H9 (cell line): ENCODE data around the gene ZNF560. TPM values are rescaled to one million over a fixed set of nuclear protein-coding genes. Genes with fewer than 3 reads are reported as not detected.

Experiments
- DNase-seq: peaks from one replicate; pipeline ENCODE4 v3.0.0-alpha.2; 2017
- H2AFZ ChIP-seq: one replicate; pipeline ENCODE4 v1.6.1; 2013; ENCODE audit warnings: mild to moderate bottlenecking, low read length, control low read depth, moderate library complexity
- H2AK5ac ChIP-seq: 2 replicates; pipeline ENCODE4 v1.6.1; 2013; ENCODE audit warnings: low read length, control low read depth, mixed read lengths; ENCODE audit not compliant: insufficient read length
- H2BK120ac ChIP-seq: one replicate; pipeline ENCODE4 v1.6.1; 2013; ENCODE audit warnings: low read depth, mild to moderate bottlenecking, low read length, control low read depth, inconsistent platforms; ENCODE audit not compliant: poor library complexity, severe bottlenecking
- H2BK12ac ChIP-seq: 2 replicates; pipeline ENCODE4 v1.6.1; 2013; ENCODE audit warnings: low read length, control low read depth, mixed read lengths, low read depth; ENCODE audit not compliant: insufficient read length
- H2BK15ac ChIP-seq: 2 replicates; pipeline ENCODE4 v1.6.1; 2013; ENCODE audit warnings: low read depth, low read length, control low read depth
- H2BK20ac ChIP-seq: one replicate; pipeline ENCODE4 v1.6.1; 2013; ENCODE audit warnings: low read depth, mild to moderate bottlenecking, low read length, control low read depth, inconsistent platforms; ENCODE audit not compliant: poor library complexity, severe bottlenecking
- H2BK5ac ChIP-seq: 2 replicates; pipeline ENCODE4 v1.6.1; 2013; ENCODE audit warnings: low read length, control low read depth, mixed read lengths; ENCODE audit not compliant: insufficient read length
- H3K14ac ChIP-seq: 2 replicates; pipeline ENCODE4 v1.6.1; 2013; ENCODE audit warnings: low read length, control low read depth; ENCODE audit not compliant: insufficient read depth
- H3K18ac ChIP-seq: 2 replicates; pipeline ENCODE4 v1.6.1; 2013; ENCODE audit warnings: low read depth, mild to moderate bottlenecking, mixed read lengths, low read length, control low read depth; ENCODE audit not compliant: insufficient read length
- H3K23ac ChIP-seq: 2 replicates; pipeline ENCODE4 v1.6.1; 2013; ENCODE audit warnings: low read length, control low read depth, mixed read lengths, low read depth; ENCODE audit not compliant: insufficient read length
- H3K23me2 ChIP-seq: 2 replicates; pipeline ENCODE4 v1.6.1; 2013; ENCODE audit warnings: low read depth, mild to moderate bottlenecking, mixed read lengths, low read length, control low read depth; ENCODE audit not compliant: insufficient read length, poor library complexity, severe bottlenecking
- H3K27ac ChIP-seq: 2 replicates; pipeline ENCODE4 v1.5.1; 2013; ENCODE audit warnings: low read length, control low read depth, mixed read lengths, low read depth; ENCODE audit not compliant: insufficient read length
- H3K27me3 ChIP-seq: 2 replicates; pipeline ENCODE4 v1.6.1; 2013; ENCODE audit warnings: low read length, control low read depth, inconsistent platforms; ENCODE audit not compliant: insufficient read depth
- H3K4ac ChIP-seq: 2 replicates; pipeline ENCODE4 v1.6.1; 2013; ENCODE audit warnings: low read depth, mild to moderate bottlenecking, control low read depth, inconsistent platforms, low read length, moderate library complexity
- H3K4me1 ChIP-seq: 2 replicates; pipeline ENCODE4 v1.6.1; 2013; ENCODE audit warnings: low read length, control low read depth, inconsistent platforms; ENCODE audit not compliant: insufficient read depth
- H3K4me2 ChIP-seq: 2 replicates; pipeline ENCODE4 v1.6.1; 2013; ENCODE audit warnings: low read length, control low read depth, mixed read lengths; ENCODE audit not compliant: insufficient read length, insufficient read depth
- H3K56ac ChIP-seq: 2 replicates; pipeline ENCODE4 v1.6.1; 2013; ENCODE audit warnings: low read depth, mild to moderate bottlenecking, mixed read lengths, low read length, control low read depth; ENCODE audit not compliant: insufficient read length
- H3K79me1 ChIP-seq: 2 replicates; pipeline ENCODE4 v1.6.1; 2013; ENCODE audit warnings: low read depth, mild to moderate bottlenecking, moderate library complexity, low read length, control low read depth, inconsistent platforms; ENCODE audit not compliant: insufficient read depth, poor library complexity, severe bottlenecking
- H3K79me2 ChIP-seq: 2 replicates; pipeline ENCODE4 v1.6.1; 2013; ENCODE audit warnings: low read length, control low read depth, inconsistent platforms; ENCODE audit not compliant: insufficient read depth
- H3K9ac ChIP-seq: 2 replicates; pipeline ENCODE4 v1.6.1; 2013; ENCODE audit warnings: low read length, control low read depth, mixed read lengths; ENCODE audit not compliant: insufficient read length; ENCODE audit errors: extremely low read depth
- H3K9me3 ChIP-seq: one replicate; pipeline ENCODE4 v1.6.1; 2013; ENCODE audit warnings: low read depth, low read length, inconsistent platforms; ENCODE audit not compliant: control insufficient read depth
- H3T11ph ChIP-seq: one replicate; pipeline ENCODE4 v1.6.1; 2013; ENCODE audit warnings: mild to moderate bottlenecking, low read length, control low read depth, inconsistent platforms
- H4K20me1 ChIP-seq: one replicate; pipeline ENCODE4 v1.6.1; 2013; ENCODE audit not compliant: control insufficient read depth, insufficient read length, insufficient read depth
- H4K5ac ChIP-seq: 2 replicates; pipeline ENCODE4 v1.6.1; 2013; ENCODE audit warnings: low read depth, mild to moderate bottlenecking, mixed read lengths, low read length, control low read depth; ENCODE audit not compliant: insufficient read length
- H4K8ac ChIP-seq: replicated peaks from 2 replicates; pipeline ENCODE4 v1.6.1; 2013; ENCODE audit warnings: low read length, control low read depth, mixed read lengths, low read depth; ENCODE audit not compliant: insufficient read length
- H4K91ac ChIP-seq: 2 replicates; pipeline ENCODE4 v1.6.1; 2013; ENCODE audit warnings: low read depth, mild to moderate bottlenecking, moderate library complexity, mixed read lengths, low read length, control low read depth; ENCODE audit not compliant: insufficient read length
- H3K27ac Mint-ChIP-seq, 3 experiments: 2 replicates in 2 of 3; 3 replicates in 1 of 3; pipeline ENCODE4 v1.8.0; 2020 to 2021; ENCODE audit warnings: mixed read lengths in 3 of 3, mild to moderate bottlenecking in 1 of 3, moderate library complexity in 1 of 3
- H3K27me3 Mint-ChIP-seq: 2 replicates; pipeline ENCODE4 v1.8.0; 2021; ENCODE audit warnings: low read depth, mild to moderate bottlenecking, moderate library complexity, mixed read lengths
- H3K36me3 Mint-ChIP-seq, 3 experiments: 2 replicates in 2 of 3; 3 replicates in 1 of 3; pipeline ENCODE4 v1.8.0; 2020 to 2021; ENCODE audit warnings: low read depth in 3 of 3, mixed read lengths in 3 of 3; ENCODE audit not compliant: insufficient read depth in 1 of 3
- H3K4me1 Mint-ChIP-seq, 2 experiments: 2 replicates each; pipeline ENCODE4 v1.8.0; 2020; ENCODE audit warnings: mixed read lengths in 2 of 2
- H3K4me3 Mint-ChIP-seq, 2 experiments: 2 replicates in 1 of 2; 3 replicates in 1 of 2; pipeline ENCODE4 v1.8.0; 2020 to 2021; ENCODE audit warnings: mild to moderate bottlenecking in 2 of 2, mixed read lengths in 2 of 2, moderate library complexity in 1 of 2
- H3K9me3 Mint-ChIP-seq, 2 experiments: 2 replicates in 1 of 2; 3 replicates in 1 of 2; pipeline ENCODE4 v1.8.0; 2020; ENCODE audit warnings: mild to moderate bottlenecking in 2 of 2, mixed read lengths in 2 of 2, moderate library complexity in 1 of 2
- WGBS: extraction: QIAGEN DNeasy Blood & Tissue Kit; methylation state at CpG from one replicate; pipeline ENCODE4 v1.1.7; 2013; ENCODE audit warnings: missing lambda C conversion rate, low lambda C conversion rate, mixed read lengths; ENCODE audit not compliant: insufficient read length; ENCODE audit errors: extremely low coverage; 5-methylcytosine and 5-hydroxymethylcytosine counted together
- total RNA-seq: library from RNA; stranded (reverse); gene quantifications from 2 replicates; pipeline ENCODE4 v1.2.1, GENCODE V29; 2021
- TF ChIP-seq, protein P1 (sequence below): fragments of 200-600 bp; sonication (generic); conservative IDR thresholded peaks from 3 replicates; pipeline ENCODE4 v1.8.0; 2021; ENCODE audit warnings: antibody characterized with exemption, mild to moderate bottlenecking

Gene ZNF560
- total RNA-seq, 1 experiment from 2014 or later = not detected

DNA sequence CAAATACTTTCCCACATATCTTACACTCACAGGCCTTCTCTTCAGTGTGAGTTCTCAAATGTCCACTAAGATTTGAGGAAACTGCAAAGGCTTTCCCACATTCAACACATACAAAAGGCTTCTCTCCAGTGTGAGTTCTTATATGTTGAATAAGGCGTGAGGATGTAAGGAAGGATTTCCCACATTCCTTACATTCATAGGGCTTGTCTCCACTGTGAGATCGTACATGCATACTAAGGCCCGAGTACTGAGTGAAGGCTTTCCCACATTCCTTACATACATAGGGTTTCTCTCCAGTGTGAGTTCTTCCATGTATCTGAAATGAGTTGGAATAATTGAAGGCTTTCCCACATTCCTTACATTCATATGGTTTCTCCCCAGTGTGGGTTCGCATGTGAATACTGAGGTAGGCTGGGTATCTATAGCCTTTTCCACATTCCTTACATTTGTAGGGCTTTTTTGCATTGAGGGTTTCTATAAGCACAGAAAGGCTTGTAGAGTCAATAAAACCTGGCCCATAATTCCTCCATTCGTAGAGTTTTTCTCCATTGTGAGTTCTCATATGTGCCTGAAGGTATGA is 30.4 kb upstream of the ZNF560 start:
- Histone ChIP-seq H3K18ac (no peak overlapping the region), H3K79me1 (no peaks in the 10 kb centered on the region), H3T11ph (no peak overlapping the region), H3K9me3 (peaks cover 95% of the 10 kb centered on the region), H3K23me2 (no peaks in the 10 kb centered on the region), H3K27ac (no peak overlapping the region), H4K8ac (no peak overlapping the region), H2AK5ac (no peak overlapping the region), H4K91ac (no peak overlapping the region), H2BK20ac (no peak overlapping the region), H2BK12ac (no peak overlapping the region), H3K9ac (no peak overlapping the region), H3K79me2 (no peaks in the 10 kb centered on the region), H3K27me3 (no peaks in the 10 kb centered on the region), H3K14ac (no peak overlapping the region), H4K5ac (no peak overlapping the region), H2BK5ac (no peak overlapping the region), H3K23ac (no peak overlapping the region), H4K20me1 (no peaks in the 10 kb centered on the region), H3K4ac (no peak overlapping the region), H2BK120ac (no peak overlapping the region), H3K4me2 (no peak overlapping the region), H2BK15ac (no peak overlapping the region), H3K4me1 (no peaks in the 10 kb centered on the region), H3K56ac (no peak overlapping the region), H2AFZ (no peak overlapping the region)
- Mint-ChIP-seq H3K4me3 (no peak overlapping the region), H3K4me1 (no peaks in the 10 kb centered on the region), H3K27ac (no peak overlapping the region), H3K27me3 (peaks cover 6% of the 10 kb centered on the region), H3K36me3 (peaks cover 91 to 98% (median 93%) of the 10 kb centered on the region in 3 experiments), H3K9me3 (peaks cover 92 to 97% of the 10 kb centered on the region in 2 experiments)
- DNase-seq = no peak
- TF ChIP-seq, protein P1, sequence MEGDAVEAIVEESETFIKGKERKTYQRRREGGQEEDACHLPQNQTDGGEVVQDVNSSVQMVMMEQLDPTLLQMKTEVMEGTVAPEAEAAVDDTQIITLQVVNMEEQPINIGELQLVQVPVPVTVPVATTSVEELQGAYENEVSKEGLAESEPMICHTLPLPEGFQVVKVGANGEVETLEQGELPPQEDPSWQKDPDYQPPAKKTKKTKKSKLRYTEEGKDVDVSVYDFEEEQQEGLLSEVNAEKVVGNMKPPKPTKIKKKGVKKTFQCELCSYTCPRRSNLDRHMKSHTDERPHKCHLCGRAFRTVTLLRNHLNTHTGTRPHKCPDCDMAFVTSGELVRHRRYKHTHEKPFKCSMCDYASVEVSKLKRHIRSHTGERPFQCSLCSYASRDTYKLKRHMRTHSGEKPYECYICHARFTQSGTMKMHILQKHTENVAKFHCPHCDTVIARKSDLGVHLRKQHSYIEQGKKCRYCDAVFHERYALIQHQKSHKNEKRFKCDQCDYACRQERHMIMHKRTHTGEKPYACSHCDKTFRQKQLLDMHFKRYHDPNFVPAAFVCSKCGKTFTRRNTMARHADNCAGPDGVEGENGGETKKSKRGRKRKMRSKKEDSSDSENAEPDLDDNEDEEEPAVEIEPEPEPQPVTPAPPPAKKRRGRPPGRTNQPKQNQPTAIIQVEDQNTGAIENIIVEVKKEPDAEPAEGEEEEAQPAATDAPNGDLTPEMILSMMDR = no peak
- WGBS = no CpG with 5 or more reads among the region's 5 CpGs
